Measurements from ENCODE around the gene BIRC7.
"Not testable (repeated sequence)": the region's sequence is repeated elsewhere in the genome, so short reads cannot be mapped to it uniquely, and the experiment has no call there.

The BIRC7 gene

DNA sequence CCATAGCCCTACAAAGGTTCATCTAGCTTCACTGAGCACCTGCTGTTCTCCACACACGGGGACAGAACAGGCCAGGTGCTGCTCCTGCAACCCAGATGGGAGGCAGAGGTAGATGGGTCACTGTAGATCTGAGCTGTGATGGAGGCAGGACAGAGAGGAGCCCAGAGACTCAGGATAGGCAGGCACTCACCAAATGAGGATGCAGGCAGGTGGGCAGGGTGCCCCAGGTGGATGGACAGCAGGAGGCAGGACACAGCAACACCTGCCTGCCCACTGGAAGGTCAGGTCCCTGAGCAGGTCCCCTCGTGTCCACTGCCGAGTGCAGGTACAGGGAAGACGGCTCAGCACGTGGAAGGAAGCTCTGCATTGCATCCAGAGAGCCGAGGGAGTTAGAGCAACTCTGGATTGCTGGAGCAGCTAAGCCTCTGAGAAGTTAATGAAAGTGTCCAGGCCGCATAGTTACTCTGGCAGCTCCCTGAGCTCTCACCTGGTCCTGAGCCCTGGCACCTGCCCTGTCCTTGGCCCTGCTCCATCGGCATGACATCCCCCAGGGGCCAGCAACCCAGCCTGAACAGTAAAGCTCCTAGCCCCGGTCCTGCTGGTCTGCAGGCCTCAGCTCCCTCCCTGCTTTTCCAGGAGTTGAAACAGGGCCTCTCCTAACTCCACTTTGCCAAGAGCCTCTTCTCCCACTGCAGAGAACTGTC is 14.9 kb upstream of the BIRC7 start:
- no peak for DNase-seq
- in situ Hi-C loops (cut with HindIII; ENCODE audit: low pct_ligation_motif_present, low pct_unique_long_range_greater_than_20kb, low sequenced_read_pairs): loop anchor here (5.0 kb wide), 1 partner anchor 56 kb away; no protein-coding TSS in a partner anchor

DNA sequence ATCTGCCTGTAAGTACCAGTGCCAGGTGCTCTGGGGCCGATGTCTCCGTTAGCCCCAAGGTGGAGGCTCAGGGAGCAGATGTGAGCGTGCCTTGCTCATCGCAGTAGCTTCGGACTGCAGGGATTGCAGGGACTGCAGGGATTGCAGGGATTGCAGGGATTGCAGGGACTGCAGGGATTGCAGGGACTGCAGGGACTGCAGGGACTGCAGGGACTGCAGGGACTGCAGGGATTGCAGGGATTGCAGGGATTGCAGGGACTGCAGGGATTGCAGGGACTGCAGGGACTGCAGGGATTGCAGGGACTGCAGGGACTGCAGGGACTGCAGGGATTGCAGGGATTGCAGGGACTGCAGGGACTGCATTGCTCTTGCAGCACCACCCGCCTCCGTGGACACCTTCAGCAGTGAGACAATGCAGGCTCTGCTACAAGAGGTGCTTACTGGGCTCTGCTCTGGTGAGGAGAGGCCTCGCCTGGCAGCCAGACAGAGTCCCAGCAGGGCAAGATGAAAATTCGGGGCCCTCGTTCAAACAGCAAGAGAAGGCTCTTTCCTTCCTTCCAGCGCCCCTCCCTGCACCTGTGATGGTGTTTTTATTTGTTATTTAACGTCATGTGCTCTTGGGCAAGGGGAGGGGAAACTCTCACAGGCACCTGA is 14.2 kb upstream of the BIRC7 start:
- DNase-seq: not testable (repeated sequence)
- in situ Hi-C loops (cut with HindIII; ENCODE audit: low pct_ligation_motif_present, low pct_unique_long_range_greater_than_20kb, low sequenced_read_pairs): loop anchor here (5.0 kb wide), 1 partner anchor 56 kb away; no protein-coding TSS in a partner anchor

GRCh38 chr20:63222541-63222940 is 13.2 kb upstream of the BIRC7 start:
- in situ Hi-C loops (cut with HindIII; ENCODE audit: low pct_ligation_motif_present, low pct_unique_long_range_greater_than_20kb, low sequenced_read_pairs): loop anchor here (5.0 kb wide), 1 partner anchor 55 kb away; no protein-coding TSS in a partner anchor
- DNase-seq: no peak

DNA sequence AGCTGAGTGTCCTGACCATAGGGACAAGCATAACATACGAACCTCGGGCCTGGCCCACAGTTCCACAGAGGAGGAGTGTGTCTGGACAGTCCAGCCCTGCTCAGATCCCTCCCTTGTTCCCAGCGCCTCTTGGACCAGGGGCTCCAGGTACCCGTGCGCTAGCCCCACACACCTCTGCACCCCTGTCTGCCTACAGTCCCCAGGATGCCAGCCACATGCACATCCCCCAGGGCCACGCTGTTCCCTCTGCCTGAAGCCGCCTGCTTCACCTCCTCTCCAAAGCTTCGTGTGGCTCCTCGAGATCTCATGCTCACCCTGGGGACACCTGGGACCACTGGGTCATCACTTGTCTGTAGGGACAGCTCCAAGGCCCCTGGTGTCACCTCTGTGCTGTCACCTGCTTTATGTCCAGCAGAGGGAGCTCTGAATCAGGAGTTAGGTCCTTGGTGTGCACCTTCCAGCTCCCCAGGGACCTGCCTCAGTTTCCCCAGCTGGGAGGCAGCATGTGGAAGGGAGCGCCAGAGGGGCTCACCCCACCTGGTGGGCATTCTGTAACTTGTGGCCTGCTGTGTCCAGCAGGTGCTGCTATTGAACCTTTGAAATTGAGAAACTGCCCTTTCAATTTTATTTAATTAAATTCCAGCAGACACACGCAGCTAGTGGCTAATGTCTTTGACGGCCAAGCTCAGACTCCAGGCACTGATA is 12.4 kb upstream of the BIRC7 start:
- peak; percentile 51 for DNase-seq
- in situ Hi-C loops (cut with HindIII; ENCODE audit: low pct_ligation_motif_present, low pct_unique_long_range_greater_than_20kb, low sequenced_read_pairs): loop anchor here (5.0 kb wide), 1 partner anchor 54 kb away; no protein-coding TSS in a partner anchor

GRCh38 chr20:63223826-63224207 is 11.9 kb upstream of the BIRC7 start:
- in situ Hi-C loops (cut with HindIII; ENCODE audit: low pct_ligation_motif_present, low pct_unique_long_range_greater_than_20kb, low sequenced_read_pairs): loop anchor here (5.0 kb wide), 1 partner anchor 53 kb away; no protein-coding TSS in a partner anchor
- no peak for DNase-seq

- DNase-seq: peak; percentile 82
- in situ Hi-C loops (cut with HindIII; ENCODE audit: low pct_ligation_motif_present, low pct_unique_long_range_greater_than_20kb, low sequenced_read_pairs): loop anchor here (5.0 kb wide), 1 partner anchor 53 kb away; no protein-coding TSS in a partner anchor
Observed at GRCh38 chr20:63224412-63225081, 11.2 kb upstream of the BIRC7 start.

DNA sequence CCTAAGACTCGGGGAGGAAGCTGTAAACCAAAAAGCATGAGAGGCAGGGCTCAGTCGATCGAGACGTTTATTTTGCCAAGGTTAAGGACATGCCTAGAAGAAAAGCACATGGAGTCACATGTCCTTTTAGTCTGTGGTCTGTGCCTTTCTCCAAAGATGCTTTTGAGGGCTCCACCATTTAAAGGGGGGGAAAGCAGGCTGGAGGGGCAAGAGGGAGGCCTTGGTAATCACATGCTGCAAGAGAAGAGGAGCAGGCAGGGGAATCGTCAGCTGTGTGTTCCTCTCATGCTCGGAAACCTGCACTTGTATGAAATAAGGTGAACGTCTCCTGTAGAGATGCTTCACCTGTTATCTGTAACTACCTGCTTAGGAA is 10.6 kb upstream of the BIRC7 start:
- DNase-seq: no peak

GRCh38 chr20:63226042-63226943 is 9.4 kb upstream of the BIRC7 start:
- DNase-seq: no peak
- in situ Hi-C loops (cut with HindIII; ENCODE audit: low pct_ligation_motif_present, low pct_unique_long_range_greater_than_20kb, low sequenced_read_pairs): no loop called here

More for the DNA sequence above, 10.6 kb upstream of the BIRC7 start:
- in situ Hi-C loops (cut with HindIII; ENCODE audit: low pct_ligation_motif_present, low pct_unique_long_range_greater_than_20kb, low sequenced_read_pairs): no loop called here

- no peak for DNase-seq
- in situ Hi-C loops (cut with HindIII; ENCODE audit: low pct_ligation_motif_present, low pct_unique_long_range_greater_than_20kb, low sequenced_read_pairs): no loop called here
Observed at GRCh38 chr20:63227260-63227659, 8.4 kb upstream of the BIRC7 start.

- in situ Hi-C loops (cut with HindIII; ENCODE audit: low pct_ligation_motif_present, low pct_unique_long_range_greater_than_20kb, low sequenced_read_pairs): no loop called here
- DNase-seq: no peak
Observed at GRCh38 chr20:63228806-63229205, 6.9 kb upstream of the BIRC7 start.

GRCh38 chr20:63230800-63231268 is 4.9 kb upstream of the BIRC7 start:
- in situ Hi-C loops (cut with HindIII; ENCODE audit: low pct_ligation_motif_present, low pct_unique_long_range_greater_than_20kb, low sequenced_read_pairs): no loop called here
- DNase-seq: no peak

GRCh38 chr20:63232235-63233060 is 3.3 kb upstream of the BIRC7 start:
- DNase-seq: peak; percentile 94
- in situ Hi-C loops (cut with HindIII; ENCODE audit: low pct_ligation_motif_present, low pct_unique_long_range_greater_than_20kb, low sequenced_read_pairs): no loop called here

GRCh38 chr20:63233061-63233344 is 2.7 kb upstream of the BIRC7 start:
- in situ Hi-C loops (cut with HindIII; ENCODE audit: low pct_ligation_motif_present, low pct_unique_long_range_greater_than_20kb, low sequenced_read_pairs): no loop called here
- no peak for DNase-seq

GRCh38 chr20:63233924-63234323 is 1.8 kb upstream of the BIRC7 start:
- no peak for DNase-seq
- in situ Hi-C loops (cut with HindIII; ENCODE audit: low pct_ligation_motif_present, low pct_unique_long_range_greater_than_20kb, low sequenced_read_pairs): no loop called here

- no peak for DNase-seq
- in situ Hi-C loops (cut with HindIII; ENCODE audit: low pct_ligation_motif_present, low pct_unique_long_range_greater_than_20kb, low sequenced_read_pairs): no loop called here
Observed at GRCh38 chr20:63234693-63235398, 859 bp upstream of the BIRC7 start.

DNA sequence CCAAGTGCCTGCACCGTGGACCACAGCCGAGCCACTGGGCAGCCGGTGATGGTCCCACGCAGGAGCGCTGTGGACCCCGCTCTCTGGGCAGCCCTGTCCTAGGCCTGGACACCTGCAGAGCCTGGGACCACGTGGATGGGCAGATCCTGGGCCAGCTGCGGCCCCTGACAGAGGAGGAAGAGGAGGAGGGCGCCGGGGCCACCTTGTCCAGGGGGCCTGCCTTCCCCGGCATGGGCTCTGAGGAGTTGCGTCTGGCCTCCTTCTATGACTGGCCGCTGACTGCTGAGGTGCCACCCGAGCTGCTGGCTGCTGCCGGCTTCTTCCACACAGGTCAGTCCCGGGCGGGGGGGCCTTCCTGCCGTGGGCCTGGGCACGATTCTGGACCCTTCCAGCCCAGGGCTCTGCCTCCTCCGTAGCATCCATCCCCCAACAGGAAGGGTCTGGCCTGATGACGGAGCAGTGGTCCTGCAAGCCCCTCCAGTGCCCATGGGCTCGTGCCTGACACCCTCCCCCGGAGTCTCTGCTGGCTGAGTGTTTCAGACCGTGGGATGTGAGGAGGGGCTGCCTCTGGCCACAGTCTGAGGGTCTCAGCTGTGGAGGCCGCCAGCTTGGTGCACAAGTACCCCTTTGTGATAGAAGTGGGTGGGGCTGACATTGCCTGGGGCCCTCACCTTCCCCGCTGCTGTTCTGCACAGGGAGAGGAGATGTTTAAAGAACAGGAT is 572 bp downstream of the BIRC7 start:
- DNase-seq: no peak
- in situ Hi-C loops (cut with HindIII; ENCODE audit: low pct_ligation_motif_present, low pct_unique_long_range_greater_than_20kb, low sequenced_read_pairs): no loop called here

All from ACHN (cell line).